Transverse colon (tissue), 4 donors: Measurements from ENCODE around the gene GRAMD1B. TPM values are rescaled to one million over a fixed set of nuclear protein-coding genes. Genes with fewer than 3 reads are reported as not detected.

Experiments
- DNase-seq: peaks from one replicate; pipeline ENCODE4 v3.0.0-alpha.2; 2019
- H3K27ac ChIP-seq, 4 donors: fragments of 200-600 bp; sonication (generic); 2 replicates each; pipeline ENCODE4 v1.5.1; 2016 to 2018; ENCODE audit warnings: inconsistent platforms in 4 of 4
- H3K27me3 ChIP-seq: fragments of 200-600 bp; sonication (generic); 2 replicates; pipeline ENCODE4 v1.5.1; 2017; ENCODE audit warnings: inconsistent platforms
- H3K36me3 ChIP-seq, 4 donors: fragments of 200-600 bp; sonication (generic); 2 replicates each; pipeline ENCODE4 v1.5.1; 2017 to 2019; ENCODE audit warnings: inconsistent platforms in 4 of 4
- H3K4me1 ChIP-seq, 4 donors: fragments of 200-600 bp; sonication (generic); 2 replicates each; pipeline ENCODE4 v1.5.1; 2017 to 2020; ENCODE audit warnings: inconsistent platforms in 4 of 4
- H3K4me3 ChIP-seq, 4 donors: fragments of 200-600 bp; sonication (generic); 1 replicate in 1 of 4; 2 replicates in 3 of 4; pipeline versions ENCODE4 v1.5.1 to v1.6.1; 2017 to 2019; ENCODE audit warnings: inconsistent platforms in 4 of 4
- H3K9me3 ChIP-seq, 2 donors: fragments of 200-600 bp; sonication (generic); 2 replicates each; pipeline ENCODE4 v1.5.1; 2017 to 2019; ENCODE audit warnings: inconsistent platforms in 2 of 2
- CTCF ChIP-seq, 5 experiments: fragments of 200-600 bp in 3 of 5; fragments of 450-650 bp in 2 of 5; sonication (generic) in 3 of 5; IDR thresholded peaks; 1 replicate in 2 of 5; 2 replicates in 3 of 5; pipeline ENCODE4 v1.5.1; 2016 to 2017; ENCODE audit warnings: antibody characterized with exemption in 5 of 5, inconsistent platforms in 3 of 5, mild to moderate bottlenecking in 2 of 5, moderate library complexity in 1 of 5
- EP300 ChIP-seq: sonication (generic); formaldehyde crosslinking; IDR thresholded peaks from one replicate; pipeline ENCODE4 v1.6.1; 2017; ENCODE audit warnings: antibody characterized with exemption, low read depth
- POLR2A ChIP-seq: fragments of 450-650 bp; IDR thresholded peaks from one replicate; pipeline ENCODE4 v1.6.1; 2016; ENCODE audit warnings: antibody characterized with exemption, mild to moderate bottlenecking, moderate library complexity
- POLR2AphosphoS5 ChIP-seq, 3 donors: sonication (generic); formaldehyde crosslinking; IDR thresholded peaks; one replicate each; pipeline ENCODE4 v1.6.1; 2016; ENCODE audit warnings: antibody characterized with exemption in 3 of 3
- WGBS, 2 donors: methylation state at CpG; one replicate each; pipeline ENCODE4 v1.1.5; 2018; ENCODE audit warnings: low coverage in 1 of 2; 5-methylcytosine and 5-hydroxymethylcytosine counted together
- in situ Hi-C, 4 donors: fragments of 200-750 bp; cut with MboI; loops; one replicate each; pipeline versions ENCODE4 v1.15.0 to v1.15.1; 2017; ENCODE audit warnings: low sequenced_read_pairs in 3 of 4, low pct_ligation_motif_present in 1 of 4, low pct_unique_long_range_greater_than_20kb in 1 of 4
- intact Hi-C: fragments of 100-400 bp; cut with DNase I; formaldehyde crosslinking; loops from one replicate; pipeline ENCODE4 v1.15.1; 2023; ENCODE audit warnings: low total_unique reads
- total RNA-seq, 4 donors: library from RNA; depleted of rRNA; stranded (reverse); fragments of >200 nt; gene quantifications; one replicate each; pipeline ENCODE4 v1.1.0, GENCODE V29; 2016

Gene GRAMD1B
- total RNA-seq, 4 donors from 2014 or later = 4.3 to 58.4 (median 9.9) TPM

- intact Hi-C loops (no loop called here), in situ Hi-C loops (no loop called here)
- DNase-seq = no peak
- Histone ChIP-seq H3K4me3 (no peak overlapping the region), H3K4me1 (no peaks in the 10 kb centered on the region), H3K27me3 (no peaks in the 10 kb centered on the region), H3K27ac (no peak overlapping the region), H3K36me3 (no peaks in the 10 kb centered on the region), H3K9me3 (no peaks in the 10 kb centered on the region)
- no peak for TF ChIP-seq EP300
- no peak for TF ChIP-seq POLR2A
- no peak for TF ChIP-seq CTCF (IDR thresholded peaks at IDR 0.05)
- TF ChIP-seq POLR2AphosphoS5 (IDR thresholded peaks at IDR 0.05) = no peak
Observed at GRCh38 chr11:123384116-123384515, 46.0 kb upstream of the GRAMD1B start.

GRCh38 chr11:123386796-123387510 lies 43.1 kb upstream of the GRAMD1B start:
- Histone ChIP-seq H3K36me3 (no peaks in the 10 kb centered on the region), H3K27ac (no peak overlapping the region), H3K9me3 (no peaks in the 10 kb centered on the region), H3K4me1 (no peaks in the 10 kb centered on the region), H3K4me3 (no peak overlapping the region), H3K27me3 (no peaks in the 10 kb centered on the region)
- in situ Hi-C loops (no loop called here), intact Hi-C loops (no loop called here)
- no peak for TF ChIP-seq POLR2AphosphoS5 (IDR thresholded peaks at IDR 0.05)
- TF ChIP-seq CTCF (IDR thresholded peaks at IDR 0.05) = no peak
- TF ChIP-seq EP300 = no peak
- TF ChIP-seq POLR2A = no peak
- 60 to 89% methylated on average over 2 to 9 of the region's 9 CpGs for WGBS, 2 donors
- DNase-seq = no peak

GRCh38 chr11:123388640-123389039 lies 41.4 kb upstream of the GRAMD1B start:
- TF ChIP-seq POLR2A = no peak
- no peak for TF ChIP-seq EP300
- no peak for TF ChIP-seq POLR2AphosphoS5 (IDR thresholded peaks at IDR 0.05)
- TF ChIP-seq CTCF (IDR thresholded peaks at IDR 0.05) = no peak
- intact Hi-C loops (no loop called here), in situ Hi-C loops (no loop called here)
- no peaks in the 10 kb centered on the region for H3K4me1 ChIP-seq
- 80 to 100% methylated on average over 1 to 4 of the region's 4 CpGs for WGBS, 2 donors
- H3K27me3 ChIP-seq = no peaks in the 10 kb centered on the region
- no peaks in the 10 kb centered on the region for H3K9me3 ChIP-seq
- DNase-seq = no peak
- H3K27ac ChIP-seq = no peak overlapping the region
- H3K36me3 ChIP-seq = no peaks in the 10 kb centered on the region
- H3K4me3 ChIP-seq = no peak overlapping the region

GRCh38 chr11:123390146-123390545 lies 39.9 kb upstream of the GRAMD1B start:
- Histone ChIP-seq H3K4me3 (no peak overlapping the region), H3K27ac (no peak overlapping the region), H3K27me3 (no peaks in the 10 kb centered on the region), H3K9me3 (no peaks in the 10 kb centered on the region), H3K4me1 (no peaks in the 10 kb centered on the region), H3K36me3 (no peaks in the 10 kb centered on the region)
- DNase-seq = no peak
- intact Hi-C loops (no loop called here), in situ Hi-C loops (no loop called here)
- 80 to 85% methylated on average over 4 of the region's 4 CpGs for WGBS, 2 donors
- TF ChIP-seq EP300 (no peak), CTCF (IDR thresholded peaks at IDR 0.05) (no peak), POLR2AphosphoS5 (IDR thresholded peaks at IDR 0.05) (no peak), POLR2A (no peak)
